ENCODE data around the gene DIS3L2.

Gene DIS3L2

DNA sequence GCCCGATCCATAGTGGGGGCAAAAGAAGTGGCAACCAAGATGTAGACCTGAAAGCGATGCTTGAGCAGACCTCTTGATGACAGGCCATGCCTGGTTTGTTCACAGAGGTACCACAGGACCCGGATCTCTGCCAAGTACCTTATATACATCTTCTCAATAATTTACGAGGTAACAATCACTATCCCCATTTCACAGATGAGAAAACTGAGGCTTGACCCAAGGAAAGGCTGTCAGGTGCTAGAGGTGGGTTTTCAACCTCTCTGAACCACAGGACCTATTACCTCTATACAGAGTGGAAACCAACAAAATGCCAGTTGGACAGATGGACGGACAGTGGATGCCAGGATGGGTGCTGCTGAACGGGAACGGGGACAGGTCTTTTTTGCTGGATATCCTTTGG is 13.8 kb upstream of the DIS3L2 start:
- ChIA-PET POLR2A (no interaction called here), CTCF (no interaction called here)
- no peak for DNase-seq (ENCODE audit: extremely low spot score)
- TF ChIP-seq CTCF (IDR thresholded peaks at IDR 0.05; ENCODE audit: control extremely low read depth, extremely low read depth, low read depth, missing control alignments): no peak

DNA sequence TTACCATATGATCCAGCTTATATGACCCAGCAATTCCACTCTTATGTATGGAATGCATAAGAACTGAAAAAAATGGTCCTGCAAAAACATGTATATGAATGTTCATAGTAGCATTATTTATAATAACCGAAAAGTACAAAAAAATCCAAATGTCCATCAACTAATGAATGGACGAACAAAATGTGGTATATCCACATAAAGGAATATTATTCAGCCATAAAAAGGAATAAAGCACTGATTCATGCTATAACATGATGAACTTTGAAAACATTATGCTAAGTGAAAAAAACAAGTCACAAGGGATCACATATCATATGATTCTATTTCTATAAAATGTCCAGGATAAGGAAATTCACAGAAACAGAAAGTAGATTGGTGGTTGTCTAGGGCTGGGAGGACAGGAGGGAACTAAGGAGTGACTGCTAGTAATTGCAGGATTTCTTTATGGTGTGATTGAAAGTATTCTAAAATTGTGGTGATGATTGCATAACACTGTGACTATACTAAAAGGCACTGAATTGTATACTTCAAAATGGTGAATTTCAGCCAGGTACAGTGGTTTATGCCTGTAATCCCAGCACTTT is 10.0 kb upstream of the DIS3L2 start:
- DNase-seq (ENCODE audit: extremely low spot score): no peak
- no peak for TF ChIP-seq CTCF (IDR thresholded peaks at IDR 0.05; ENCODE audit: control extremely low read depth, extremely low read depth, low read depth, missing control alignments)
- ChIA-PET POLR2A (no interaction called here), CTCF (no interaction called here)

- POLR2A ChIA-PET: no interaction called here
- no peak for DNase-seq (ENCODE audit: extremely low spot score)
- TF ChIP-seq CTCF (IDR thresholded peaks at IDR 0.05; ENCODE audit: control extremely low read depth, extremely low read depth, low read depth, missing control alignments): no peak
- CTCF ChIA-PET: interaction anchor here (1.0 kb wide), 1 partner anchor 41 kb away, joined by 4 read pairs; no protein-coding TSS in a partner anchor
These were observed 5.6 kb upstream of the DIS3L2 start for GRCh38 chr2:231955758-231956472.

- CTCF ChIA-PET: interaction anchor here (0.9 kb wide), 1 partner anchor 33 kb away, joined by 4 read pairs; no protein-coding TSS in a partner anchor
- DNase-seq (ENCODE audit: extremely low spot score): no peak
- TF ChIP-seq CTCF (IDR thresholded peaks at IDR 0.05; ENCODE audit: control extremely low read depth, extremely low read depth, low read depth, missing control alignments): no peak
- POLR2A ChIA-PET: no interaction called here
These were observed 3.4 kb upstream of the DIS3L2 start for GRCh38 chr2:231957913-231958763.

- DNase-seq (ENCODE audit: extremely low spot score): no peak
- CTCF ChIA-PET: interaction anchor here (1.1 kb wide), 1 partner anchor 14 kb away, joined by 3 read pairs; no protein-coding TSS in a partner anchor
- no peak for TF ChIP-seq CTCF (IDR thresholded peaks at IDR 0.05; ENCODE audit: control extremely low read depth, extremely low read depth, low read depth, missing control alignments)
- POLR2A ChIA-PET: no interaction called here
These were observed 634 bp upstream of the DIS3L2 start for GRCh38 chr2:231960810-231961348.

- ChIA-PET CTCF (interaction anchor here (2.0 kb wide), 1 partner anchor 8 kb away, joined by 5 read pairs; no protein-coding TSS in a partner anchor), POLR2A (no interaction called here)
- no peak for TF ChIP-seq CTCF (IDR thresholded peaks at IDR 0.05; ENCODE audit: control extremely low read depth, extremely low read depth, low read depth, missing control alignments)
- DNase-seq (ENCODE audit: extremely low spot score): no peak
These were observed 3.6 kb downstream of the DIS3L2 start for GRCh38 chr2:231965102-231965501.
